Loucy (cell line): ENCODE measurements around the gene KRTAP19-6.
"Not testable (repeated sequence)": the region's sequence is repeated elsewhere in the genome, so short reads cannot be mapped to it uniquely, and the experiment has no call there.

Source experiments
- H2AFZ ChIP-seq: fragments of 200-600 bp; sonication (generic); 2 replicates; pipeline ENCODE4 v1.6.0; 2016; ENCODE audit warnings: antibody characterized with exemption, mild to moderate bottlenecking, low read length, moderate library complexity
- H3F3A ChIP-seq: fragments of 200-600 bp; 2 replicates; pipeline ENCODE4 v1.6.0; 2016; ENCODE audit warnings: antibody characterized with exemption, low read depth, mild to moderate bottlenecking
- H3K27me3 ChIP-seq: fragments of 200-600 bp; sonication (generic); 2 replicates; pipeline ENCODE4 v1.6.1; 2014; ENCODE audit warnings: low read length, mild to moderate bottlenecking; ENCODE audit not compliant: insufficient read depth, poor library complexity, severe bottlenecking
- H3K36me3 ChIP-seq: fragments of 200-600 bp; sonication (generic); 2 replicates; pipeline ENCODE4 v1.6.1; 2016; ENCODE audit warnings: low read length; ENCODE audit not compliant: insufficient read depth
- H3K4me1 ChIP-seq: fragments of 200-600 bp; sonication (generic); 2 replicates; pipeline ENCODE4 v1.5.1; 2014; ENCODE audit warnings: low read length, mild to moderate bottlenecking; ENCODE audit not compliant: insufficient read depth, poor library complexity, severe bottlenecking
- H3K4me2 ChIP-seq: fragments of 200-600 bp; sonication (generic); 2 replicates; pipeline ENCODE4 v1.6.0; 2014; ENCODE audit warnings: antibody characterized with exemption, low read length, low read depth, mild to moderate bottlenecking; ENCODE audit not compliant: poor library complexity, severe bottlenecking
- H3K4me3 ChIP-seq: fragments of 200-600 bp; sonication (generic); 2 replicates; pipeline ENCODE4 v1.5.1; 2014; ENCODE audit warnings: low read length, mild to moderate bottlenecking, mixed read lengths; ENCODE audit not compliant: poor library complexity, severe bottlenecking
- H3K79me2 ChIP-seq: fragments of 200-600 bp; sonication (generic); 2 replicates; pipeline ENCODE4 v1.6.1; 2014; ENCODE audit warnings: low read length; ENCODE audit not compliant: insufficient read depth
- H3K9ac ChIP-seq: fragments of 200-600 bp; sonication (generic); 2 replicates; pipeline ENCODE4 v1.6.0; 2014; ENCODE audit warnings: mild to moderate bottlenecking, low read depth, low read length, moderate library complexity; ENCODE audit not compliant: poor library complexity, severe bottlenecking
- H3K9me2 ChIP-seq: fragments of 200-600 bp; sonication (generic); replicated peaks from 2 replicates; pipeline ENCODE4 v1.6.1; 2016; ENCODE audit warnings: low read depth, low read length, mixed read lengths
- H3K9me3 ChIP-seq: fragments of 200-600 bp; sonication (generic); 2 replicates; pipeline ENCODE4 v1.6.1; 2014; ENCODE audit warnings: mild to moderate bottlenecking, antibody characterized with exemption, low read length, low read depth; ENCODE audit not compliant: insufficient read depth
- H4K20me1 ChIP-seq: fragments of 200-600 bp; sonication (generic); 2 replicates; pipeline ENCODE4 v1.6.0; 2014; ENCODE audit warnings: antibody characterized with exemption, low read length, mild to moderate bottlenecking; ENCODE audit not compliant: insufficient read depth, poor library complexity, severe bottlenecking
- CTCF ChIP-seq: fragments of 200-600 bp; sonication (generic); conservative IDR thresholded peaks from 2 replicates; pipeline ENCODE4 v1.5.1; 2014; ENCODE audit warnings: mild to moderate bottlenecking, antibody characterized with exemption, low read length
- EZH2phosphoT487 ChIP-seq: fragments of 200-600 bp; IDR thresholded peaks from 2 replicates; pipeline ENCODE4 v1.6.1; 2018; ENCODE audit warnings: antibody characterized with exemption, mild to moderate bottlenecking, moderate library complexity, borderline replicate concordance

The KRTAP19-6 gene

GRCh38 chr21:30505621-30506205, 36.0 kb downstream of the KRTAP19-6 start:
- not testable (repeated sequence) for H3K4me2 ChIP-seq, H4K20me1 ChIP-seq, H2AFZ ChIP-seq, H3K27me3 ChIP-seq, H3K36me3 ChIP-seq, H3F3A ChIP-seq, H3K9ac ChIP-seq, H3K4me1 ChIP-seq, H3K4me3 ChIP-seq, H3K9me2 ChIP-seq, H3K79me2 ChIP-seq, H3K9me3 ChIP-seq
- TF ChIP-seq CTCF = peak; percentile 63

DNA sequence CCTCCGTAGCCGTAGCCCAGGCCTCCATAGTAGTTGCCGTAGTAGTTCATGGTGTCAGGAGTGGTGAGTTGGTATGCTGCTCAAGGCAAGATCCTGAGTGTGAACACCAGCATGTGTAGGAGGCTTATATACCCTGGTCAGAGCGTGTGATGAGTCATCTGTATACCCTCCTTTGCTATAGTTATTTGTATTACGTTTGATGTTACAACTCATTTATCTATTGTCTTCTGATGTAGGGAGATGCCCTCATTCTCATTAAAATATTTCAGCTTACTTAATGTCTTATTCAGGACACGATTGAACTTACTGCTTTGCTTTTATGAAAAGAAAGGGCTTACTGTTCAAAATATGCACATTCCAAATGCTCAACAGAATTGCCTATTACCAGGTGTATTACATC, 39.6 kb downstream of the KRTAP19-6 start, which contains the start of gene KRTAP19-5:
Gene KRTAP19-5 (minus strand): TSS at position 101 of the 400 bp plus-strand sequence. CDS start 51 bp downstream, at position 50.
- Histone ChIP-seq H3K27me3 (no peaks in the 10 kb centered on the region), H3K4me3 (no peak within 1 kb of the TSS), H3K4me2 (no peak within 1 kb of the TSS), H3K9ac (no peak within 1 kb of the TSS), H3K79me2 (no peaks in the 10 kb centered on the region), H3K4me1 (no peaks in the 10 kb centered on the region), H3F3A (no peaks in the 10 kb centered on the region), H3K9me3 (no peaks in the 10 kb centered on the region), H2AFZ (no peak within 1 kb of the TSS), H3K9me2 (no peaks in the 10 kb centered on the region), H3K36me3 (no peaks in the 10 kb centered on the region), H4K20me1 (no peaks in the 10 kb centered on the region)
- no peak for TF ChIP-seq CTCF
- no peak for TF ChIP-seq EZH2phosphoT487

DNA sequence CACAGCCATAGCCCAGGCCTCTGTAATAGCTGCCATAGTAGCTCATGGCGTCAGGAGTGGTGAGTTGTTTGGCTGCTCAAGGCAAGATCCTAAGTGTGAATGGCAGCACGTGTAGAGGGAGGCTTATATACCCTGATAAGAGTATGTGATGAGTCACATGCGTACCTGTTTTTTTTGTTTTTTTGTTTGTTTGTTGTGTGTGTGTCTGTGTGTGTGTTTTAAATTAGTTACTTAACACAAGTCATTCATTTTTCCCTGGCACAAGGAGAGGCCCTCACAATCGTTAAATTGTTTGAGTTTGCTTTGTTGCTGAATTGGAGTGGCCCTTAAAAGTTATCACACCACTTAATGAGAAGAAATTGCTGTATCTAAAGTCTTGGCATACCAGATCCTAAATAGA, 44.6 kb downstream of the KRTAP19-6 start, which contains the start of gene KRTAP19-4:
Gene KRTAP19-4 (minus strand): TSS at position 101 of the 400 bp plus-strand sequence. CDS start 55 bp downstream, at position 46.
- TF ChIP-seq EZH2phosphoT487 (no peak), CTCF (no peak)
- H3K9me3 ChIP-seq = no peaks in the 10 kb centered on the region
- no peaks in the 10 kb centered on the region for H3K27me3 ChIP-seq

More for the DNA sequence above, 44.6 kb downstream of the KRTAP19-6 start, which contains the start of gene KRTAP19-4:
- no peaks in the 10 kb centered on the region for H3K79me2 ChIP-seq
- no peak within 1 kb of the TSS for H3K4me2 ChIP-seq
- no peak within 1 kb of the TSS for H3K4me3 ChIP-seq
- no peaks in the 10 kb centered on the region for H3K36me3 ChIP-seq
- H3K9ac ChIP-seq = no peak within 1 kb of the TSS
- H3F3A ChIP-seq = no peaks in the 10 kb centered on the region
- no peaks in the 10 kb centered on the region for H3K4me1 ChIP-seq
- no peak within 1 kb of the TSS for H2AFZ ChIP-seq
- no peaks in the 10 kb centered on the region for H3K9me2 ChIP-seq
- no peaks in the 10 kb centered on the region for H4K20me1 ChIP-seq
